D721Med (cell line): ENCODE results near the gene RIPOR2.

ENCODE experiments used
- DNase-seq: peaks from one replicate; pipeline ENCODE4 v3.0.0; 2011; ENCODE audit warnings: low spot score; ENCODE audit not compliant: insufficient read length
- FAIRE-seq: peaks from 2 replicates; lab custom pipeline; 2011; peaks lifted over from hg19 to GRCh38; lab: Jason Lieb, UNC
- TF ChIP-seq, protein P1 (sequence below): IDR thresholded peaks from 2 replicates; pipeline ENCODE4 v1.5.1; 2012; ENCODE audit warnings: mild to moderate bottlenecking, control low read depth; ENCODE audit not compliant: insufficient read depth; ENCODE audit errors: missing control alignments

The RIPOR2 gene, protein sequence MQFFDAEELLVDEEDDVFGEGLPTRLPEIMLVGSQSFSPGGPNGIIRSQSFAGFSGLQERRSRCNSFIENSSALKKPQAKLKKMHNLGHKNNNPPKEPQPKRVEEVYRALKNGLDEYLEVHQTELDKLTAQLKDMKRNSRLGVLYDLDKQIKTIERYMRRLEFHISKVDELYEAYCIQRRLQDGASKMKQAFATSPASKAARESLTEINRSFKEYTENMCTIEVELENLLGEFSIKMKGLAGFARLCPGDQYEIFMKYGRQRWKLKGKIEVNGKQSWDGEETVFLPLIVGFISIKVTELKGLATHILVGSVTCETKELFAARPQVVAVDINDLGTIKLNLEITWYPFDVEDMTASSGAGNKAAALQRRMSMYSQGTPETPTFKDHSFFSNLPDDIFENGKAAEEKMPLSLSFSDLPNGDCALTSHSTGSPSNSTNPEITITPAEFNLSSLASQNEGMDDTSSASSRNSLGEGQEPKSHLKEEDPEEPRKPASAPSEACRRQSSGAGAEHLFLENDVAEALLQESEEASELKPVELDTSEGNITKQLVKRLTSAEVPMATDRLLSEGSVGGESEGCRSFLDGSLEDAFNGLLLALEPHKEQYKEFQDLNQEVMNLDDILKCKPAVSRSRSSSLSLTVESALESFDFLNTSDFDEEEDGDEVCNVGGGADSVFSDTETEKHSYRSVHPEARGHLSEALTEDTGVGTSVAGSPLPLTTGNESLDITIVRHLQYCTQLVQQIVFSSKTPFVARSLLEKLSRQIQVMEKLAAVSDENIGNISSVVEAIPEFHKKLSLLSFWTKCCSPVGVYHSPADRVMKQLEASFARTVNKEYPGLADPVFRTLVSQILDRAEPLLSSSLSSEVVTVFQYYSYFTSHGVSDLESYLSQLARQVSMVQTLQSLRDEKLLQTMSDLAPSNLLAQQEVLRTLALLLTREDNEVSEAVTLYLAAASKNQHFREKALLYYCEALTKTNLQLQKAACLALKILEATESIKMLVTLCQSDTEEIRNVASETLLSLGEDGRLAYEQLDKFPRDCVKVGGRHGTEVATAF

DNA sequence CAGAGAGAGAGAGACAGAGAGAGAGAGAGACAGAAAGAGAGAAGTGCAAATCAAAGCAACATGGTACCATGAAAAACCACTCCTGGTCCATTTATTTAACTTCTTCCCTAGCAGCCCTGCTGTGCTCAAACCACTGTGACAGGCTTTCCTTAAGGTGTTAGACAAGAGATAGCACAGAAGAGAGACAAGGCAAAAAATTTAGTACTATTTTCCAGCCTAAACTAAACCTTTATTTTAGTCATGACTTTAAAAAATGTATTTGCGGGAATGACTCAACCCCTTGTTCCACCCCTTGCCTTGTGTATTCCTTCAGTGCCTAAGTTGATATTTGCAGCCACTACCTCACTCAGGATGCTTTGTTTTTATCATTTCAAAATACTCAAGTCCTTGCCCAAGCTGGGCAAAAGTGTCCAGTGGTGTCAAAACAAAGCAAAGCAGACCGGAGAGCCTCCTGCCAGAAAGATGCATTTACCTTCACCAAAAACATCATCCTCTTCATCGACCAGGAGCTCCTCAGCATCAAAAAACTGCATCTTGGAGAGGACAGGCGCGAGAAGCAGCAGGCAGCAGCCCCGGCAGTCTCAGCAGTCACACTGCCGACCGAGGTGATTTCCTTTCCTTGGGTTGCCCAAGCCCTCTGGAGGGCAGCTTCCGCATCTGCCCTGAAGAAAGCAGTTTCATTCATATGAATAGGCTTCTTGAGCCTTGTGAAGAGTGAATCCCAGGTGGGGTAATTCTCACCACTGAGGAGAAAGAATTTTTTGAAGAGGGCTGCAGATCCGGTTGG lies at the start of gene RIPOR2:
RIPOR2 (minus strand) TSS at position 595 of the 787 bp plus-strand sequence; CDS start at position 533, 62 bp downstream.
- no peak for FAIRE-seq
- no peak for DNase-seq
- TF ChIP-seq, protein P1, sequence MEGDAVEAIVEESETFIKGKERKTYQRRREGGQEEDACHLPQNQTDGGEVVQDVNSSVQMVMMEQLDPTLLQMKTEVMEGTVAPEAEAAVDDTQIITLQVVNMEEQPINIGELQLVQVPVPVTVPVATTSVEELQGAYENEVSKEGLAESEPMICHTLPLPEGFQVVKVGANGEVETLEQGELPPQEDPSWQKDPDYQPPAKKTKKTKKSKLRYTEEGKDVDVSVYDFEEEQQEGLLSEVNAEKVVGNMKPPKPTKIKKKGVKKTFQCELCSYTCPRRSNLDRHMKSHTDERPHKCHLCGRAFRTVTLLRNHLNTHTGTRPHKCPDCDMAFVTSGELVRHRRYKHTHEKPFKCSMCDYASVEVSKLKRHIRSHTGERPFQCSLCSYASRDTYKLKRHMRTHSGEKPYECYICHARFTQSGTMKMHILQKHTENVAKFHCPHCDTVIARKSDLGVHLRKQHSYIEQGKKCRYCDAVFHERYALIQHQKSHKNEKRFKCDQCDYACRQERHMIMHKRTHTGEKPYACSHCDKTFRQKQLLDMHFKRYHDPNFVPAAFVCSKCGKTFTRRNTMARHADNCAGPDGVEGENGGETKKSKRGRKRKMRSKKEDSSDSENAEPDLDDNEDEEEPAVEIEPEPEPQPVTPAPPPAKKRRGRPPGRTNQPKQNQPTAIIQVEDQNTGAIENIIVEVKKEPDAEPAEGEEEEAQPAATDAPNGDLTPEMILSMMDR: no peak

DNA sequence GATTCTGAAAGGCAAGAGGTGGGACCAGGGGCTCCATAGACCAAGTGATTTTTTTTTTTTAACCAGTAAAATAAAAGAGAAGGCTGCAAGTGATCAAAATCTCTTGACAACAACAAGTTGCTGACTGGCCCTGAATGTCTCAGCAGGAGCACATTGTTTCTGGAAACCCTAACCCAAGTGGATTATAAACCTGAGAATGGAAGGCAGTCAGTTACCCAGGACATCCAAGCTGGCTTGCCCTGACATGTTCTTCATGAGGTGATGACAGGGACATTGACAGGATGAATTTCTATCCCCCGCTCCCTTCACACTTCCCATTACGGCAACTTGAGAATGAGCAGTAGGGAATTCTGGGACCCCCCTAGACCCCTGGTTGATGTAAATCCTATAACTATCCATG lies 49.6 kb upstream of the RIPOR2 start:
- TF ChIP-seq, protein P1: no peak
- no peak for FAIRE-seq
- DNase-seq: no peak

DNA sequence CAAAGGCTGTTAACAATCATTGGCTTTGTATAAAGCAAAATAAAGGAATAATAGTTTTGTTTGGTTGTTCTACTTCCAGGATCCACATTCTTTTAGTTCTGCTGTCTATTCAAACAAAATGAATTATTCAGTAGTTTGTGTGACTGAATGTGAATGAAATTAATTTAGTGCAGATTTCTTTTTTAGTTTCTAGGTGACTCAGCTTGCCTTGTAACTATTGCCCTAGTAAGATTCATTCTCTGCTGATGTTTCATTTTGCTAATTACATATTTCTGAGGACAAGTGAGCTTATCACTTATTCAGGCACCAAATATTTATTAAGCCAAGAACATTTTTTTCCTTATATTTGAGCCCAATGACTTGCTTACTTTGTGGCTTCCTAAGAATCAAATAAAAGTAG lies 46.5 kb upstream of the RIPOR2 start:
- DNase-seq (no peak), FAIRE-seq (no peak)
- TF ChIP-seq, protein P1: no peak

DNA sequence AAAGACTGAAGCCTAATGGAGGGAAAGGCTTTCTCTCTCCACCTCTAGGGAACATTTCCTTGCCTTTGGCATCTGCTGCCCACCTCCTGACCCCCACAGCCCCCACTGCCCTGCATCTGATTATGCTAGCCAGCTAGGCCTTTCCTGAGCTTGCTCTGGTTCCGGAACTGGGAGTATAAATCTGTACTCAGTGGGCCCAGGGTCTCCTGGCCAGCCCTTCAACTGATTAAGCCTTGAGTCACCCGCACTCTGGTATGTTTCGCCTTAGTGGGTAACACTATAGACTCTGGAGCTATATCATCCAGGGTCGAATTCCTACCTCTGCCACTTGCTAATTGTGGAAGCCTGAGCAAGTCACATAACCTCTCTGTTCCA lies 45.6 kb upstream of the RIPOR2 start:
- TF ChIP-seq, protein P1: no peak
- no peak for FAIRE-seq
- no peak for DNase-seq

DNA sequence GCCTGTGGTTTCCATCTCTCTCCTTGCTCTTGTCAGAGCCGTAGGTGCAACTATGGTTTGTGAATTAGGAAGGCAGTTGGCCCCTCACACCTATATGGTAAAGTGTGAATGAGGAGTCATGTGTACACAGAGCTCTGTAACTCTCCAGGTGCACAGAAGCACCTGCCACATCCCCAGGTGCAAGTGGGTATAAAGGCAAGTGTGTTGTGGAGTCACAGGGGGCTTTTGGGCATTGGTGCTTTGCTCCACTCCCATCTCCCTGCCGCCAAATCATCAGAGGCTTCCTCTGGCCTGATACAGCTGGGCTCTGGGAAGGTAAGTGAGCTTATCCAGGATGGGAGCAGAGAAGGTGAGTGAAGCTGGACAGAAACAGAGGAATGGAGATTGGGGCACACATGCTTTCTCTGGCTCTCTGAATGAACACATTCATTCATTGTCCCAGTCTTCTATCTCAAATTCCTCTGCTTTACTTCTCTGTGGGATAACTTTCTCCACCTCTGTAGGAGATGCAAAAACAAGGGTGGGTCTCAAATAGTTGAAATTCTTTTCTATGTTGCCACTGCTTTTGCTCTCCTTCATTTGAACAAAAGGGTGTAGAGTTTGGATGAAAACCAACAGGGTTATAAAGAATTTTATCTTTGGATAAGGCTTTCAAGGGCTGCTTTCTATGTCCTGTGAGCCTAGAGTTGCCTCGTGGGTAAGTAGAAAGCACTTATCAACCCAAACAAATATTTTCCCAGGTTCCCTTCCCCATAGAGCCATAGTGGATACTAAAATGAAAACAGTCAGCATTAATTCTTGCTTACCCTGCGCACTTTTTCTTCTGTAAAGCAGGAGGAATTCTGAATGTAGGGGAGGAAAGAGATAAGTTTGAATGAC lies 45.0 kb upstream of the RIPOR2 start:
- no peak for DNase-seq

More for the DNA sequence above, 45.0 kb upstream of the RIPOR2 start:
- TF ChIP-seq, protein P1: no peak
- FAIRE-seq: no peak
